Measurements from ENCODE around the gene LHX1.

GRCh38 chr17:36930583-36930900, 6.7 kb upstream of the LHX1 start:
- TF ChIP-seq CTCF (IDR thresholded peaks at IDR 0.05; ENCODE audit: control extremely low read depth in 1 of 3, insufficient read depth in 1 of 3, low read depth in 1 of 3, low read length in 3 of 3) (no peak), POLR2A (IDR thresholded peaks at IDR 0.05; ENCODE audit: control extremely low read depth in 1 of 2, low read depth in 2 of 2, low read length in 2 of 2) (no peak), USF2 (IDR thresholded peaks at IDR 0.05; ENCODE audit: low read length) (no peak)

Data from H1 (cell line).